ENCODE results near the gene THRSP. TPM values are rescaled to one million over a fixed set of nuclear protein-coding genes. Genes with fewer than 3 reads are reported as not detected.
A peak's percentile ranks its signal among the peaks of the same experiment; 100 is the strongest.

The THRSP gene
- total and polyA plus RNA-seq, 2 of the 8 experiments (the other 6 are each of a cell fraction or from before 2014, with no cell fraction given), result 0.11 TPM; not detected in 1

GRCh38 chr11:78110830-78111229 lies 47.2 kb downstream of the THRSP start:
- H3K23ac ChIP-seq (ENCODE audit: insufficient read length), result no peak overlapping the region
- no peak overlapping the region for H3K4me3 ChIP-seq (ENCODE audit: extremely low read depth in 1 of 4, insufficient read depth in 2 of 4, low read depth in 3 of 4, low read length in 4 of 4)
- peaks cover 0 to 1% of the 10 kb centered on the region in 2 experiments for H4K20me1 ChIP-seq (replicated peaks in 1 of 2; ENCODE audit: control insufficient read depth in 1 of 2, insufficient read depth in 2 of 2, low read length in 2 of 2)
- H4K5ac ChIP-seq (ENCODE audit: insufficient read length, low read depth, low read length), result no peak overlapping the region
- no peak for TF ChIP-seq BACH1 (IDR thresholded peaks at IDR 0.05; ENCODE audit: low read length)
- no peak for TF ChIP-seq TAF7 (optimal IDR thresholded peaks at IDR 0.05; ENCODE audit: borderline replicate concordance, low read depth, low read length)
- no peak for TF ChIP-seq EP300 (IDR thresholded peaks at IDR 0.05; ENCODE audit: borderline replicate concordance in 1 of 2, low read depth in 2 of 2, low read length in 2 of 2)
- TF ChIP-seq TAF1 (IDR thresholded peaks at IDR 0.05; ENCODE audit: low read depth, low read length), result no peak
- no peak for TF ChIP-seq MAFK (IDR thresholded peaks at IDR 0.05; ENCODE audit: low read depth, low read length)
- TF ChIP-seq SUZ12 (IDR thresholded peaks at IDR 0.05; ENCODE audit: low read length), result no peak
- no peak for TF ChIP-seq POLR2AphosphoS5 (IDR thresholded peaks at IDR 0.05; ENCODE audit: low read depth, low read length)
- TF ChIP-seq ATF2 (IDR thresholded peaks at IDR 0.05; ENCODE audit: low read length), result no peak
- TF ChIP-seq JUND (IDR thresholded peaks at IDR 0.05; ENCODE audit: low read length), result no peak
- no peak for TF ChIP-seq RXRA (IDR thresholded peaks at IDR 0.05; ENCODE audit: insufficient read depth, low read depth, low read length)
- no peaks in the 10 kb centered on the region; the same call in 1 of the 2 replicates for H3K79me1 ChIP-seq (ENCODE audit: low read depth, low read length)
- H3K4me1 ChIP-seq (replicated peaks in 1 of 4; ENCODE audit: control insufficient read depth in 3 of 4, insufficient read depth in 4 of 4, low read length in 3 of 4), result no peaks in the 10 kb centered on the region
- ChIA-PET CTCF (ENCODE audit: partially characterized antibody) (interaction anchor here (1.1 kb wide), 1 partner anchor 32 kb away, joined by 5 read pairs; no protein-coding TSS in a partner anchor), POLR2A (ENCODE audit: partially characterized antibody) (interaction anchor here (1.1 to 1.7 kb wide), 2 partner anchors 16 to 19 kb away, joined by 3 to 5 read pairs; no protein-coding TSS in a partner anchor)
- H4K91ac ChIP-seq (replicated peaks; ENCODE audit: insufficient read length, low read length), result no peak overlapping the region
- no peak overlapping the region for H3K14ac ChIP-seq (ENCODE audit: insufficient read length)
- no peak overlapping the region for H2BK20ac ChIP-seq (ENCODE audit: low read length)
- no peak for DNase-seq (ENCODE audit: low read depth in 1 of 2, low spot score in 2 of 2)
- H3K36me3 ChIP-seq (ENCODE audit: control insufficient read depth in 2 of 4, insufficient read depth in 4 of 4, low read length in 3 of 4), result peaks cover 2 to 47% (median 19%) of the 10 kb centered on the region in 4 experiments; a peak in 4 of 8 replicates
- no peak overlapping the region for H3K4me2 ChIP-seq (ENCODE audit: insufficient read depth in 1 of 2, low read depth in 2 of 2, low read length in 2 of 2)
- no peaks in the 10 kb centered on the region for H3K9me3 ChIP-seq (ENCODE audit: insufficient read depth in 2 of 2, low read depth in 1 of 2, low read length in 1 of 2)
- 93% methylated on average over 2 of the region's 2 CpGs; no CpG with 5 or more reads in 1 of the 2 experiments for WGBS, 2 experiments (ENCODE audit: extremely low coverage in 1 of 2, insufficient coverage in 1 of 2, insufficient read length in 1 of 2, insufficient replicate concordance in 2 of 2, low coverage in 1 of 2, low lambda C conversion rate in 2 of 2, missing lambda C conversion rate in 1 of 2)
- no peak overlapping the region for H3K9ac ChIP-seq (replicated peaks in 1 of 4; ENCODE audit: extremely low read depth in 1 of 4, low read depth in 3 of 4, low read length in 3 of 4)
- H3K27ac ChIP-seq (ENCODE audit: low read depth, low read length), result no peak overlapping the region
- no peak overlapping the region for H3K18ac ChIP-seq (ENCODE audit: extremely low read depth, low read length)
- H3K27me3 ChIP-seq (replicated peaks in 1 of 4; ENCODE audit: control insufficient read depth in 3 of 4, extremely low read depth in 1 of 4, insufficient read depth in 3 of 4, low read length in 3 of 4), result peaks cover 0 to 1% (median 0%) of the 10 kb centered on the region in 4 experiments; a peak in 1 of 7 replicates
- no peak overlapping the region for H3K4ac ChIP-seq (replicated peaks; ENCODE audit: insufficient read length, low read depth, low read length)
- H2AFZ ChIP-seq (ENCODE audit: low read length), result no peak overlapping the region
- no peaks in the 10 kb centered on the region; the same call in 1 of the 2 replicates for H3K23me2 ChIP-seq (ENCODE audit: low read depth, low read length)
- H3K79me2 ChIP-seq (ENCODE audit: control insufficient read depth in 1 of 2, insufficient read depth in 2 of 2, low read length in 2 of 2), result no peaks in the 10 kb centered on the region
- no peak overlapping the region for H2BK5ac ChIP-seq (ENCODE audit: low read depth, low read length)
- H2AK5ac ChIP-seq (ENCODE audit: low read depth, low read length), result no peak overlapping the region
- peak overlapping the region; percentile 51; the same call in 1 of the 2 replicates for H4K8ac ChIP-seq (ENCODE audit: extremely low read depth, insufficient read depth, low read length)
- FAIRE-seq, result no peak
- no peak overlapping the region for H2BK12ac ChIP-seq (ENCODE audit: low read depth, low read length)
- H3K56ac ChIP-seq (replicated peaks; ENCODE audit: insufficient read length, low read depth, low read length), result no peak overlapping the region
- no peak overlapping the region for H2BK15ac ChIP-seq (ENCODE audit: low read length)
- H2BK120ac ChIP-seq (replicated peaks; ENCODE audit: low read depth, low read length), result no peak overlapping the region
